ENCODE results near the gene MRPS27. TPM values are rescaled to one million over a fixed set of nuclear protein-coding genes. Genes with fewer than 3 reads are reported as not detected.

MRPS27 gene
- total RNA-seq, 1 donor from 2014 or later, result 54.7 TPM

- Mint-ChIP-seq H3K36me3 (ENCODE audit: insufficient read depth) (peaks cover 30% of the 10 kb centered on the region), H3K27ac (no peak overlapping the region), H3K27me3 (no peaks in the 10 kb centered on the region), H3K4me1 (ENCODE audit: low read depth) (peaks cover 3% of the 10 kb centered on the region), H3K9me3 (ENCODE audit: low read depth) (peaks cover 6% of the 10 kb centered on the region), H3K4me3 (ENCODE audit: low read depth) (no peak overlapping the region)
- no peak for TF ChIP-seq CTCF (IDR thresholded peaks at IDR 0.05; ENCODE audit: unreplicated experiment)
- no peak for DNase-seq (ENCODE audit: low spot score, unreplicated experiment)
Observed at GRCh38 chr5:72191404-72191803, 128.6 kb downstream of the MRPS27 start.

DNA sequence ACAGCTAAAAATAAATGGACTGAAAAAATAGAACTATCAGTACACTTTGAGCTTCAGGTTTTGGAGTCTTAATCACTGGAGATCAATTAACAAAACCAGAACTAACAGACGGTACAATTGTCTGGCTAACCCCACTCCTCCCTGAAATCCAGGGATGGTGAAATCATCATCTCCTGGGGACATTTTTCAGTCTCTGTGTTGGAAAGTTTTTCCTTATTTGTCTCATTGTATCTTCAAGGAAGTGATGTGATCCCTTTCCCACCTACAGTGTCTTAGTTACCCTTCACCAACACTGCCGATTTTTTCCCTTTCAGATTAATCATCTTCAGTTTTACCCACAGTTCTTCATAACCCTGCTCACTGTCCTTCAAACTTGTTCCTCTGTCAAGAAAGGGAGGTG lies 130.9 kb downstream of the MRPS27 start:
- Mint-ChIP-seq H3K9me3 (ENCODE audit: low read depth) (no peaks in the 10 kb centered on the region), H3K36me3 (ENCODE audit: insufficient read depth) (peaks cover 8% of the 10 kb centered on the region), H3K4me1 (ENCODE audit: low read depth) (peaks cover 3% of the 10 kb centered on the region), H3K27me3 (no peaks in the 10 kb centered on the region), H3K4me3 (ENCODE audit: low read depth) (no peak overlapping the region), H3K27ac (no peak overlapping the region)
- no peak for DNase-seq (ENCODE audit: low spot score, unreplicated experiment)
- no peak for TF ChIP-seq CTCF (IDR thresholded peaks at IDR 0.05; ENCODE audit: unreplicated experiment)

DNA sequence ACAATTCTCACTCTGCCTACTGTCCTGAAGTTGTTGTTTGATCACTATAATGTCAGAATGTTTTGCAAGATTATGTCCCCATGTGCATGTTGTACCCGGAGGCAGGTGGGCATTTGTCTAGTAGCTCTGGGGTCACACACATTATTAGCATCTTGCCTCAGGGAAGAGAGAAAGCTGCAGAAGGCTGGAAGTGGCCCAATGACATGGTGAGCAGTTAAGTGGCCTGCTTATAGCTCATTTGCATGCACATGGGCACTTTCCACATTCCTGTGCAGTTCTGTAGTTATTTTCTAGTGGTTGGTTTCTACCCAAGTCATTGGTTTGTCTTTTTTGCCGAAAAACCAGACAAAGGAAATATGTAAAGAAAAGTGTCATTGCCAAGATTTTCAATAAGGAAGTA lies 131.9 kb downstream of the MRPS27 start:
- Mint-ChIP-seq H3K9me3 (ENCODE audit: low read depth) (no peaks in the 10 kb centered on the region), H3K27ac (no peak overlapping the region), H3K4me1 (ENCODE audit: low read depth) (peaks cover 8% of the 10 kb centered on the region), H3K27me3 (no peaks in the 10 kb centered on the region), H3K36me3 (ENCODE audit: insufficient read depth) (peaks cover 2% of the 10 kb centered on the region), H3K4me3 (ENCODE audit: low read depth) (no peak overlapping the region)
- no peak for TF ChIP-seq CTCF (IDR thresholded peaks at IDR 0.05; ENCODE audit: unreplicated experiment)
- DNase-seq (ENCODE audit: low spot score, unreplicated experiment), result no peak

DNA sequence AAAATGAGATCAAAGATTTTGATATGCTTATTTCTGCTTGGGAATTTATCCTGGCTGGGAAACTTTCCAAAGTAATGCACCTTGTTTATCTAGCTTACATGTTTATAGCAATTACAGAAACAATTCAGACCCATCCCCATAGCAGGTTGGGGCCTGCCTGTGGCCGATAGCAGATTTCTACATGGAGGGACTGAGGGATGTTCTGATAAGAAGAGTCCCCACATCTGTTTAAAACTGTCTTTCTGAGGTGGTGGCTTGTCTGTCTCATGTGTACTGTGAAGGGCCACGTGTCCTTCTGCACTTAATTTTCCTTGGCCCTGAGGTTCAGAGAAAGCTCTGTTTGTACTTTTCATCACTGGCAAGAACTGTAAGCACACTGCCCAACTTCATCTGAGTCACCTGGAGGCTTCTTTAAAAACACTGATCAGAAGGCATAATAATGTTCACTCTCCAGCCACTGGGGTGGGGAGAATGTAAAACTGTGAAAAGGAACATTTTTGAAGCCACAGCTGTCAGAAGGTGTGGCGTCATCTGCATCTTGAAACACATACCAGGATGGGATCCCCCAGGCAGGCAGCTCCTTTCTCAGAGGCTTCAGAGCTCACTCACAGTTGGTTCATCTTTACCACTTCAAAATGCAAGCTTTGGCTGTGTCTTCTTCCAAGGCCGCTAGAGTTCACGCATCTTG lies 132.5 kb downstream of the MRPS27 start:
- peaks cover 2% of the 10 kb centered on the region for H3K36me3 Mint-ChIP-seq (ENCODE audit: insufficient read depth)
- peaks cover 8% of the 10 kb centered on the region for H3K4me1 Mint-ChIP-seq (ENCODE audit: low read depth)
- H3K9me3 Mint-ChIP-seq (ENCODE audit: low read depth), result no peaks in the 10 kb centered on the region
- no peak for TF ChIP-seq CTCF (IDR thresholded peaks at IDR 0.05; ENCODE audit: unreplicated experiment)
- peak overlapping the region; percentile 62 for H3K27ac Mint-ChIP-seq
- H3K4me3 Mint-ChIP-seq (ENCODE audit: low read depth), result no peak overlapping the region
- H3K27me3 Mint-ChIP-seq, result no peaks in the 10 kb centered on the region
- no peak for DNase-seq (ENCODE audit: low spot score, unreplicated experiment)

- Mint-ChIP-seq H3K27me3 (peaks cover 1% of the 10 kb centered on the region), H3K27ac (peak overlapping the region; percentile 59), H3K9me3 (ENCODE audit: low read depth) (no peaks in the 10 kb centered on the region), H3K4me1 (ENCODE audit: low read depth) (peaks cover 8% of the 10 kb centered on the region), H3K36me3 (ENCODE audit: insufficient read depth) (peaks cover 2% of the 10 kb centered on the region), H3K4me3 (ENCODE audit: low read depth) (no peak overlapping the region)
- DNase-seq (ENCODE audit: low spot score, unreplicated experiment), result no peak
- no peak for TF ChIP-seq CTCF (IDR thresholded peaks at IDR 0.05; ENCODE audit: unreplicated experiment)
Observed at GRCh38 chr5:72185496-72186329, 134.3 kb downstream of the MRPS27 start.

Measured in progenitor cell of endocrine pancreas (in vitro differentiated cells).